ENCODE measurements around the gene COG7. TPM values are rescaled to one million over a fixed set of nuclear protein-coding genes. Genes with fewer than 3 reads are reported as not detected.

COG7 gene
- total and polyA plus RNA-seq, 3 donors from 2014 or later = 21.5 to 40.7 (median 35.1) TPM

DNA sequence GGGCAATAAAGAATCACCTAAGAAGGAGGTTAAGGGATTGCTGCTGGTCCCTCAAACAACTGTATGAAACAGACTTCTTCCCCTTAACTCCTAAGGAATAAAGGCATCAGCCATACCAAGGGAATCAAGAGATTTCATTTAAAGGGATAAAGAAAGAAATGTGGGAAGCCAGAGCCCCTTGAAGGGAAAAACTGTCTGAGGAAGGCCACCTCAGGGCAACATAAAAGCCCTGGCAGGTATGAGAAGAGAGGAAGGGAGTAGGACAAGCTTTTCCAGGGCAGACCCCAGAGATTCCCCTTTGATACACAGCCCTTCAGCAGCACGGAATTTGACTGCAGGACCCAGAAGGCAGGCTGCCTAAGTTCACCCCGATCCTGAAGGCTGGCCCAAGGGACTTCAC, 43.5 kb downstream of the COG7 start:
- TF ChIP-seq, protein P1, sequence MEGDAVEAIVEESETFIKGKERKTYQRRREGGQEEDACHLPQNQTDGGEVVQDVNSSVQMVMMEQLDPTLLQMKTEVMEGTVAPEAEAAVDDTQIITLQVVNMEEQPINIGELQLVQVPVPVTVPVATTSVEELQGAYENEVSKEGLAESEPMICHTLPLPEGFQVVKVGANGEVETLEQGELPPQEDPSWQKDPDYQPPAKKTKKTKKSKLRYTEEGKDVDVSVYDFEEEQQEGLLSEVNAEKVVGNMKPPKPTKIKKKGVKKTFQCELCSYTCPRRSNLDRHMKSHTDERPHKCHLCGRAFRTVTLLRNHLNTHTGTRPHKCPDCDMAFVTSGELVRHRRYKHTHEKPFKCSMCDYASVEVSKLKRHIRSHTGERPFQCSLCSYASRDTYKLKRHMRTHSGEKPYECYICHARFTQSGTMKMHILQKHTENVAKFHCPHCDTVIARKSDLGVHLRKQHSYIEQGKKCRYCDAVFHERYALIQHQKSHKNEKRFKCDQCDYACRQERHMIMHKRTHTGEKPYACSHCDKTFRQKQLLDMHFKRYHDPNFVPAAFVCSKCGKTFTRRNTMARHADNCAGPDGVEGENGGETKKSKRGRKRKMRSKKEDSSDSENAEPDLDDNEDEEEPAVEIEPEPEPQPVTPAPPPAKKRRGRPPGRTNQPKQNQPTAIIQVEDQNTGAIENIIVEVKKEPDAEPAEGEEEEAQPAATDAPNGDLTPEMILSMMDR (IDR thresholded peaks at IDR 0.05) = no peak
- no peak for TF ChIP-seq POLR2A (IDR thresholded peaks at IDR 0.05)
- intact Hi-C loops (cut with DNase I; ENCODE audit: low total_unique reads) = no loop called here
- Histone ChIP-seq H3K36me3 (ENCODE audit: low read depth, missing control alignments) (no peaks in the 10 kb centered on the region), H3K4me1 (no peaks in the 10 kb centered on the region), H3K27me3 (no peaks in the 10 kb centered on the region), H3K9me3 (no peaks in the 10 kb centered on the region), H3K4me3 (no peak overlapping the region), H3K27ac (no peak overlapping the region)
- 78 to 96% methylated on average over 2 of the region's 2 CpGs for whole genome bisulfite sequencing, 2 donors
- DNase-seq = no peak

DNA sequence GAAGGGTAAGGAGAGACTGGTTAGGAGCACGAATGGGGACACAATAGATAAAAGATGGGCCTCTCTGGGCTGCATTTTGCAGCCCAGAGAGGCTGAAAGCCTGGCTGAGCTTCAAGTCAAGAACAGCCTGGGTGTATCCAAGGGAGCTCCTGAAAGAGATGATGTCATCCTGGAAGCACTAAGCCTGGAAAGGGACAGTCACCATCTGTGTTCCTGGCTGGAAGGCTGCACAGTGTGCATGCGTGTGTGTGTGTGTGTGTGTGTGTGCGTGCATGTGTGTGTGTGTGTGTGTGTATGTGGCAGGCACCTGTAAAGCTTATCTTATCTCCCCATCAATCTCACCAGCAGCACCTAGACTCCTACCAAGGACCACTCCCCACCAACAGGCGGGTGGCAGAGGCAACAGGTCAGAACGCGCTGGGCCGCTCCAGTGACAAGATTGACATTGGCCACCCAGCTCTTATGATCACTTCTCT, 44.1 kb downstream of the COG7 start:
- Histone ChIP-seq H3K27ac (no peak overlapping the region), H3K27me3 (no peaks in the 10 kb centered on the region), H3K4me1 (no peaks in the 10 kb centered on the region), H3K4me3 (no peak overlapping the region), H3K9me3 (no peaks in the 10 kb centered on the region), H3K36me3 (ENCODE audit: low read depth, missing control alignments) (no peaks in the 10 kb centered on the region)
- no peak for DNase-seq
- no peak for TF ChIP-seq POLR2A (IDR thresholded peaks at IDR 0.05)
- TF ChIP-seq, protein P1 (IDR thresholded peaks at IDR 0.05) = no peak
- 85 to 90% methylated on average over 7 of the region's 7 CpGs for WGBS, 2 donors
- intact Hi-C loops (cut with DNase I; ENCODE audit: low total_unique reads) = no loop called here

DNA sequence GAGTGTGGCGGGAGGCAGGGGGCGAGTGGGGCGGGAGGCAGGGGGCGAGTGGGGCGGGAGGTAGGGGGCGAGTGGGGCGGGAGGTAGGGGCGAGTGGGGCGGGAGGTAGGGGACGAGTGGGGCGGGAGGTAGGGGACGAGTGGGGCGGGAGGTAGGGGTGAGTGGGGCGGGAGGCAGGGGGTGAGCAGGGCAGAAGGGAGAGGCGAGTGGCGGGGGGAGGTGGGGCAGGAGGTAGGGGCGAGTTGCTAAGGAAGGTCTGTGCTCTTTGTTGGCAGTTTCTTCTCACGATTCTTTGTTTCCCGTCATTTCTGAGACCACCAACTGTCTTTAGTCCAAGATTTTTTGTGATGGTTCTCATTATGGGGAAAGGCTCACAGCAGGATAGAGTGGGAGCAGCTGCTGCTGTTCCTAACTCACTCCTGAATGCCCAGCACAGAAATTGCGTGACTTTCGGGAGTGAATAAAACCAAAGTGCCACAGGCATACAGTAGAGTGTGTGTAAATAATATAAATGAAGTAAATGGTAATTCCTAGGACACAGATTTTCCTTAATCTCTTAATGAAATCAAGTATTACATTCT, 44.7 kb downstream of the COG7 start:
- H3K27ac ChIP-seq = no peak overlapping the region
- H3K27me3 ChIP-seq = no peaks in the 10 kb centered on the region
- no peaks in the 10 kb centered on the region for H3K36me3 ChIP-seq (ENCODE audit: low read depth, missing control alignments)
- TF ChIP-seq, protein P1 (IDR thresholded peaks at IDR 0.05) = no peak
- no peak for TF ChIP-seq POLR2A (IDR thresholded peaks at IDR 0.05)
- H3K4me1 ChIP-seq = no peaks in the 10 kb centered on the region
- intact Hi-C loops (cut with DNase I; ENCODE audit: low total_unique reads) = no loop called here
- WGBS, 2 donors = 79 to 94% methylated on average over 7 to 14 of the region's 21 CpGs
- DNase-seq = no peak
- H3K9me3 ChIP-seq = no peaks in the 10 kb centered on the region
- no peak overlapping the region for H3K4me3 ChIP-seq

DNA sequence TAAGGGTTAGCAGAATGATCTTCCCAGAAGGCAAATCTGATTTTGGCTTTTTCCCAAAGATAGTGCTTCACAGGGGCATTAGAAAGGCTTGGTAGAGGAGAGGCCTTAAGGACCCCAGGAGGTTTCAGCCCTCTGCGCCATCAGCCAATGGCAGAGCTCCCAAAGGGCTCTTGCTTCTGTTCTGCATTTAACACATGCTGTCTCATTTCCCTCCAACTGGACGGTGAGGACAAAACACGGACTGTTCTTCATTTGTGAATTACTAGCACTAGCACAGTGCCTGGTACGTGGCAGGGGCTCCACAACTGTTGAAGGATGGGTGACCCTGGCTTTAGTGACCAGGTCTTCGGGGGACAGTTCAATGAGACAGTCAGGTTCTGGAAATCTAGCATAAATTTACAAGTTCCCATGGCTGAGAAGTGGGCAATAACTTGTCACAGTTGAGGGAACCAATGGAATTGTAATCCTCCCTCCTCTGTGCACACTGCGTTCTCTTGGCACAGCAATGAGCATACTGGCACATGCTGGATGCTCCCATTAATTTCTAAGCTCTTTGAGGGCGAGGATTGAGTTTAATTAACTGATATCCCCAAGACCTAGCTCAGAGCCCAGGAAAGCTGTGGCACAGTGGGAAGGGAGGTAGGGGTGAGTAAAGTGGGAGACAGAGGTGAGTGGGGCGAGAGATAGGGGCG, 45.4 kb downstream of the COG7 start:
- TF ChIP-seq, protein P1 (IDR thresholded peaks at IDR 0.05) = no peak
- TF ChIP-seq POLR2A (IDR thresholded peaks at IDR 0.05) = no peak
- H3K36me3 ChIP-seq (ENCODE audit: low read depth, missing control alignments) = no peaks in the 10 kb centered on the region
- intact Hi-C loops (cut with DNase I; ENCODE audit: low total_unique reads) = no loop called here
- H3K4me1 ChIP-seq = no peaks in the 10 kb centered on the region
- DNase-seq = no peak
- 93 to 97% methylated on average over 5 to 9 of the region's 9 CpGs for WGBS, 2 donors
- H3K4me3 ChIP-seq = no peak overlapping the region
- no peak overlapping the region for H3K27ac ChIP-seq
- no peaks in the 10 kb centered on the region for H3K9me3 ChIP-seq
- no peaks in the 10 kb centered on the region for H3K27me3 ChIP-seq

All from testis (tissue), 3 donors.